Tibial nerve (tissue), 4 donors: ENCODE data around the gene MOSMO. TPM values are rescaled to one million over a fixed set of nuclear protein-coding genes. Genes with fewer than 3 reads are reported as not detected.
"Not testable (repeated sequence)": the region's sequence is repeated elsewhere in the genome, so short reads cannot be mapped to it uniquely, and the experiment has no call there.

Source experiments
- DNase-seq, 2 donors: peaks; one replicate each; pipeline ENCODE4 v3.0.0-alpha.2; 2019; ENCODE audit warnings: low spot score in 2 of 2
- H3K27ac ChIP-seq, 4 donors: fragments of 200-600 bp; sonication (generic) in 3 of 4; one replicate each; pipeline ENCODE4 v1.5.1; 2017 to 2019; ENCODE audit warnings: mild to moderate bottlenecking in 1 of 4
- H3K27me3 ChIP-seq, 2 donors: fragments of 200-600 bp; sonication (generic) in 1 of 2; one replicate each; pipeline versions ENCODE4 v1.5.1 to v1.6.0; 2017 to 2019
- H3K36me3 ChIP-seq, 3 donors: fragments of 200-600 bp; sonication (generic); one replicate each; pipeline ENCODE4 v1.5.1; 2018 to 2019
- H3K4me1 ChIP-seq, 4 donors: fragments of 200-600 bp; sonication (generic) in 3 of 4; one replicate each; pipeline ENCODE4 v1.5.1; 2017 to 2019
- H3K4me3 ChIP-seq, 4 donors: fragments of 200-600 bp; sonication (generic) in 3 of 4; one replicate each; pipeline ENCODE4 v1.5.1; 2017 to 2019; ENCODE audit warnings: mild to moderate bottlenecking in 1 of 4, moderate library complexity in 1 of 4
- H3K9me3 ChIP-seq, 4 donors: fragments of 200-600 bp; sonication (generic) in 3 of 4; one replicate each; pipeline ENCODE4 v1.5.1; 2017 to 2019
- CTCF ChIP-seq, 5 experiments: fragments of 200-600 bp in 3 of 5; fragments of 450-650 bp in 2 of 5; sonication (generic) in 3 of 5; IDR thresholded peaks; one replicate each; pipeline ENCODE4 v1.5.1; 2016 to 2019; ENCODE audit warnings: antibody characterized with exemption in 5 of 5, mild to moderate bottlenecking in 3 of 5, moderate library complexity in 2 of 5
- EP300 ChIP-seq, 2 donors: sonication (generic); formaldehyde crosslinking; IDR thresholded peaks; one replicate each; pipeline ENCODE4 v1.6.1; 2017; ENCODE audit warnings: antibody characterized with exemption in 2 of 2, mild to moderate bottlenecking in 1 of 2
- POLR2A ChIP-seq, 2 donors: fragments of 450-650 bp; IDR thresholded peaks; one replicate each; pipeline ENCODE4 v1.6.1; 2017; ENCODE audit warnings: antibody characterized with exemption in 2 of 2, mild to moderate bottlenecking in 2 of 2, moderate library complexity in 2 of 2
- WGBS, 2 donors: methylation state at CpG; one replicate each; pipeline ENCODE4 v1.1.5; 2018; 5-methylcytosine and 5-hydroxymethylcytosine counted together
- total RNA-seq, 4 donors: library from RNA; depleted of rRNA; stranded (reverse); fragments of >200 nt; gene quantifications; one replicate each; pipeline ENCODE4 v1.1.0, GENCODE V29; 2016

The MOSMO gene
- total RNA-seq, 4 donors from 2014 or later = 19.3 to 33.6 (median 26.0) TPM

- 58% methylated on average over 4 of the region's 4 CpGs for WGBS, 2 donors
- TF ChIP-seq POLR2A (IDR thresholded peaks at IDR 0.05) = no peak
- no peak for TF ChIP-seq CTCF (IDR thresholded peaks at IDR 0.05)
- no peak for TF ChIP-seq EP300 (IDR thresholded peaks at IDR 0.05)
- H3K36me3 ChIP-seq = no peaks in the 10 kb centered on the region
- H3K4me3 ChIP-seq = no peak overlapping the region
- H3K27ac ChIP-seq = no peak overlapping the region
- no peaks in the 10 kb centered on the region for H3K4me1 ChIP-seq
- no peaks in the 10 kb centered on the region for H3K9me3 ChIP-seq
- no peaks in the 10 kb centered on the region for H3K27me3 ChIP-seq
- DNase-seq = no peak
Observed at GRCh38 chr16:22109258-22109898, 101.5 kb downstream of the MOSMO start.

- not testable (repeated sequence) for DNase-seq, H3K36me3 ChIP-seq, H3K27me3 ChIP-seq, H3K4me1 ChIP-seq, H3K4me3 ChIP-seq, H3K9me3 ChIP-seq, H3K27ac ChIP-seq
- 74 to 76% methylated on average over 5 of the region's 5 CpGs for WGBS, 2 donors
Observed at GRCh38 chr16:22111629-22112028, 103.7 kb downstream of the MOSMO start.

GRCh38 chr16:22116095-22116700 is 108.3 kb downstream of the MOSMO start:
- no peak for DNase-seq
- no peak for TF ChIP-seq POLR2A (IDR thresholded peaks at IDR 0.05)
- no peak for TF ChIP-seq CTCF (IDR thresholded peaks at IDR 0.05)
- no peak overlapping the region for H3K27ac ChIP-seq
- 65 to 72% methylated on average over 2 of the region's 2 CpGs for WGBS, 2 donors
- no peaks in the 10 kb centered on the region for H3K36me3 ChIP-seq
- H3K9me3 ChIP-seq = no peaks in the 10 kb centered on the region
- no peak overlapping the region for H3K4me3 ChIP-seq
- H3K4me1 ChIP-seq = no peaks in the 10 kb centered on the region
- no peaks in the 10 kb centered on the region for H3K27me3 ChIP-seq

- H3K9me3 ChIP-seq = no peaks in the 10 kb centered on the region
- WGBS, 2 donors = 86 to 90% methylated on average over 2 of the region's 2 CpGs
- H3K4me1 ChIP-seq = no peaks in the 10 kb centered on the region
- no peaks in the 10 kb centered on the region for H3K36me3 ChIP-seq
- H3K27ac ChIP-seq = no peak overlapping the region
- TF ChIP-seq POLR2A (IDR thresholded peaks at IDR 0.05) = no peak
- TF ChIP-seq EP300 (IDR thresholded peaks at IDR 0.05) = no peak
- no peak for TF ChIP-seq CTCF (IDR thresholded peaks at IDR 0.05)
- no peaks in the 10 kb centered on the region for H3K27me3 ChIP-seq
- H3K4me3 ChIP-seq = no peak overlapping the region
- DNase-seq = no peak
Observed at GRCh38 chr16:22117609-22118008, 109.7 kb downstream of the MOSMO start.

- H3K9me3 ChIP-seq = no peaks in the 10 kb centered on the region
- no peak overlapping the region for H3K27ac ChIP-seq
- H3K4me1 ChIP-seq = no peaks in the 10 kb centered on the region
- no peaks in the 10 kb centered on the region for H3K27me3 ChIP-seq
- H3K36me3 ChIP-seq = no peaks in the 10 kb centered on the region
- WGBS, 2 donors = 69 to 76% methylated on average over 3 of the region's 3 CpGs
- no peak overlapping the region for H3K4me3 ChIP-seq
- TF ChIP-seq POLR2A (IDR thresholded peaks at IDR 0.05) (no peak), CTCF (IDR thresholded peaks at IDR 0.05) (no peak), EP300 (IDR thresholded peaks at IDR 0.05) (no peak)
- DNase-seq = no peak
Observed at GRCh38 chr16:22120440-22120839, 112.5 kb downstream of the MOSMO start.
